Endothelial cell of umbilical vein (primary cell): Measurements from ENCODE around the gene ZBTB7C. TPM values are rescaled to one million over a fixed set of nuclear protein-coding genes. Genes with fewer than 3 reads are reported as not detected.

Experiments used
- BruUV-seq: library from RNA; stranded (reverse); fragments of 400-500 nt; replicated peaks from 2 replicates; lab custom pipeline; 2021; lab: Mats Ljungman, UMichigan
- CTCF ChIA-PET: fragments of 300-600, 350-600 bp; sonication (Branson Sonifier 250); formaldehyde crosslinking; loops from one replicate; lab custom pipeline; 2021; ENCODE audit warnings: antibody characterized with exemption, inconsistent platforms; lab: Charles Lee
- POLR2A ChIA-PET: fragments of 300-600, 350-600 bp; sonication (Branson Sonifier 250); formaldehyde crosslinking; loops from one replicate; lab custom pipeline; 2021; ENCODE audit warnings: antibody characterized with exemption, inconsistent platforms; lab: Charles Lee
- DNase-seq: peaks from one replicate; pipeline ENCODE4 v3.0.0-alpha.2; 2011; ENCODE audit warnings: low read depth, low spot score
- FAIRE-seq: peaks from 2 replicates; lab custom pipeline; 2011; peaks lifted over from hg19 to GRCh38; lab: Jason Lieb, UNC
- H2AFZ ChIP-seq: 2 replicates; pipeline ENCODE4 v1.6.0; 2012; ENCODE audit warnings: low read depth, low read length, control low read depth, inconsistent platforms
- H3K27ac ChIP-seq: 2 replicates; pipeline ENCODE4 v1.5.1; 2011; ENCODE audit warnings: low read depth, mild to moderate bottlenecking, control low read depth, low read length, moderate library complexity; ENCODE audit not compliant: insufficient read depth
- H3K27me3 ChIP-seq, 2 experiments: 2 replicates each; pipeline versions ENCODE4 v1.6.0 to v1.6.1; 2011; ENCODE audit warnings: low read length in 2 of 2, mixed read lengths in 1 of 2; ENCODE audit not compliant: control insufficient read depth in 2 of 2, insufficient read depth in 2 of 2
- H3K36me3 ChIP-seq, 2 experiments: 2 replicates in 1 of 2; 3 replicates in 1 of 2; pipeline ENCODE4 v1.5.1; 2011; ENCODE audit warnings: low read length in 2 of 2, mild to moderate bottlenecking in 1 of 2, moderate library complexity in 1 of 2; ENCODE audit not compliant: control insufficient read depth in 2 of 2, insufficient read depth in 2 of 2; ENCODE audit errors: extremely low read depth in 1 of 2
- H3K4me1 ChIP-seq: 3 replicates; pipeline ENCODE4 v1.5.1; 2011; ENCODE audit warnings: mild to moderate bottlenecking, low read length; ENCODE audit not compliant: control insufficient read depth, insufficient read depth; ENCODE audit errors: extremely low read depth
- H3K4me2 ChIP-seq: 2 replicates; pipeline ENCODE4 v1.6.1; 2011; ENCODE audit warnings: low read length, control low read depth, mixed read lengths; ENCODE audit not compliant: insufficient read depth
- H3K4me3 ChIP-seq, 3 experiments: fragments of 200-600 bp in 1 of 3; sonication (generic), shearing (Covaris generic) in 1 of 3; replicated peaks in 1 of 3; 2 replicates each; pipeline ENCODE4 v1.5.1; 2011 to 2016; ENCODE audit warnings: control low read depth in 3 of 3, low read length in 3 of 3, mild to moderate bottlenecking in 2 of 3, inconsistent platforms in 1 of 3, low read depth in 1 of 3, moderate library complexity in 1 of 3; ENCODE audit not compliant: insufficient read depth in 1 of 3
- H3K79me2 ChIP-seq: 2 replicates; pipeline ENCODE4 v1.6.0; 2012; ENCODE audit warnings: low read length, inconsistent platforms; ENCODE audit not compliant: control insufficient read depth, insufficient read depth
- H3K9ac ChIP-seq: replicated peaks from 2 replicates; pipeline ENCODE3; 2011; ENCODE audit warnings: low read length, control low read depth; ENCODE audit not compliant: insufficient read depth; ENCODE audit errors: extremely low read depth
- H3K9me1 ChIP-seq: replicated peaks from 3 replicates; pipeline ENCODE4 v1.6.0; 2011; ENCODE audit warnings: mild to moderate bottlenecking, low read length; ENCODE audit not compliant: control insufficient read depth, insufficient read depth; ENCODE audit errors: extremely low read depth
- H3K9me3 ChIP-seq: replicated peaks from 2 replicates; pipeline ENCODE4 v1.5.1; 2012; ENCODE audit warnings: low read length, inconsistent platforms; ENCODE audit not compliant: control insufficient read depth, insufficient read depth
- H4K20me1 ChIP-seq: replicated peaks from 2 replicates; pipeline ENCODE3; 2011; ENCODE audit warnings: mild to moderate bottlenecking, low read length; ENCODE audit not compliant: control insufficient read depth, insufficient read depth; ENCODE audit errors: extremely low read depth
- CTCF ChIP-seq, 2 donors: IDR thresholded peaks; 1 replicate in 1 of 2; 2 replicates in 1 of 2; pipeline ENCODE4 v1.5.1; 2011; ENCODE audit warnings: low read length in 2 of 2, mild to moderate bottlenecking in 2 of 2, moderate library complexity in 2 of 2, control low read depth in 1 of 2, inconsistent platforms in 1 of 2, low read depth in 1 of 2; ENCODE audit not compliant: insufficient read depth in 1 of 2; ENCODE audit errors: extremely low read depth in 1 of 2
- EZH2 ChIP-seq: IDR thresholded peaks from 2 replicates; pipeline ENCODE4 v1.6.1; 2012; ENCODE audit warnings: borderline replicate concordance, low read depth, mild to moderate bottlenecking, moderate library complexity, low read length, inconsistent platforms; ENCODE audit not compliant: severe bottlenecking
- FOS ChIP-seq: IDR thresholded peaks from 2 replicates; pipeline ENCODE4 v1.6.1; 2011; ENCODE audit warnings: mild to moderate bottlenecking, low read length, moderate library complexity, borderline replicate concordance; ENCODE audit not compliant: insufficient read depth
- GATA2 ChIP-seq: IDR thresholded peaks from 2 replicates; pipeline ENCODE4 v1.7.0; 2011; ENCODE audit warnings: low read depth, mild to moderate bottlenecking, moderate library complexity, mixed read lengths, low read length; ENCODE audit not compliant: insufficient read length, insufficient read depth
- JUN ChIP-seq: IDR thresholded peaks from 2 replicates; pipeline ENCODE4 v1.6.1; 2011; ENCODE audit warnings: borderline replicate concordance, low read depth; ENCODE audit not compliant: insufficient read length, insufficient read depth
- MAX ChIP-seq: IDR thresholded peaks from 2 replicates; pipeline ENCODE4 v1.6.1; 2011; ENCODE audit not compliant: insufficient read depth, insufficient read length
- MYC ChIP-seq: IDR thresholded peaks from one replicate; pipeline ENCODE4 v1.6.1; 2011; ENCODE audit warnings: mild to moderate bottlenecking, low read depth, low read length
- POLR2A ChIP-seq: IDR thresholded peaks from 2 replicates; pipeline ENCODE4 v1.6.1; 2012; ENCODE audit warnings: low read depth, mild to moderate bottlenecking, control low read depth, low read length
- POLR2AphosphoS5 ChIP-seq: IDR thresholded peaks from 2 replicates; pipeline ENCODE4 v1.6.1; 2012; ENCODE audit warnings: low read depth, mild to moderate bottlenecking, control low read depth, low read length, moderate library complexity; ENCODE audit not compliant: insufficient read depth
- dilution Hi-C: fragments of 300-500 bp; cut with MboI; formaldehyde crosslinking; loops from one replicate; pipeline ENCODE4 v1.15.0; 2019; ENCODE audit warnings: low sequenced_read_pairs; ENCODE audit not compliant: extremely low pct_ligation_motif_present
- intact Hi-C: fragments of 100-400 bp; cut with micrococcal nuclease; formaldehyde crosslinking; loops from one replicate; pipeline ENCODE4 v1.10.0; 2022
- polyA plus RNA-seq, 4 experiments: library from polyadenylated mRNA; depleted of rRNA in 3 of 4; stranded (reverse) in 3 of 4; unstranded in 1 of 4; fragments of >200 nt; gene quantifications; 2 replicates each; pipeline versions ENCODE4 v1.2.1 to v1.2.3, GENCODE V29; 2011 to 2012; ENCODE audit warnings: missing spikeins in 1 of 4
- total RNA-seq: library from RNA; stranded (reverse); gene quantifications from 2 replicates; pipeline ENCODE4 v1.2.3, GENCODE V29; 2021

ZBTB7C gene
- total and polyA plus RNA-seq, 2 donors (not counting 3 experiments of a cell fraction or from before 2014, with no cell fraction given), result not detected

- Histone ChIP-seq H3K79me2 (no peaks in the 10 kb centered on the region), H3K4me3 (no peak overlapping the region), H3K9me3 (no peaks in the 10 kb centered on the region), H3K9ac (no peak overlapping the region), H3K27ac (no peak overlapping the region), H3K4me1 (peaks cover 27% of the 10 kb centered on the region), H3K4me2 (no peak overlapping the region), H3K9me1 (no peaks in the 10 kb centered on the region), H3K36me3 (no peaks in the 10 kb centered on the region), H4K20me1 (no peaks in the 10 kb centered on the region), H2AFZ (no peak overlapping the region), H3K27me3 (peaks cover 0 to 3% of the 10 kb centered on the region in 2 experiments)
- DNase-seq, result no peak
- BruUV-seq, result no TSS peak
- ChIA-PET POLR2A (interaction anchor here (0.7 kb wide), 1 partner anchor 94 kb away, joined by 3 read pairs; no protein-coding TSS in a partner anchor), CTCF (interaction anchor here (1.3 to 2.1 kb wide), 6 partner anchors 9 to 234 kb away, joined by 4 to 21 read pairs (median 8); no protein-coding TSS in a partner anchor)
- TF ChIP-seq GATA2 (no peak), FOS (no peak), POLR2A (no peak), JUN (no peak), POLR2AphosphoS5 (no peak), CTCF (IDR thresholded peaks at IDR 0.05; ENCODE audit: extremely low read depth in 1 of 2, insufficient read depth in 1 of 2, low read depth in 1 of 2, low read length in 2 of 2) (no peak), MYC (no peak), EZH2 (no peak), MAX (no peak)
- dilution Hi-C loops, result no loop called here
- intact Hi-C loops, result loop anchor here (10.0 kb wide), 1 partner anchor 528 kb away; the partner anchor contains the start of gene CTIF
- FAIRE-seq, result no peak
These were observed 402.6 kb downstream of the ZBTB7C start for GRCh38 chr18:48006415-48007175.
